GM10266 (cell line): Measurements from ENCODE around the gene PREX1.

Experiments used
- DNase-seq: peaks from one replicate; pipeline ENCODE4 v3.0.0; 2012; ENCODE audit errors: extremely low spot score
- TF ChIP-seq, protein P1 (sequence below): IDR thresholded peaks from 2 replicates; pipeline ENCODE4 v1.5.1; 2012; ENCODE audit warnings: mild to moderate bottlenecking, low read depth; ENCODE audit not compliant: control insufficient read depth, insufficient read depth; ENCODE audit errors: missing control alignments

PREX1 gene

DNA sequence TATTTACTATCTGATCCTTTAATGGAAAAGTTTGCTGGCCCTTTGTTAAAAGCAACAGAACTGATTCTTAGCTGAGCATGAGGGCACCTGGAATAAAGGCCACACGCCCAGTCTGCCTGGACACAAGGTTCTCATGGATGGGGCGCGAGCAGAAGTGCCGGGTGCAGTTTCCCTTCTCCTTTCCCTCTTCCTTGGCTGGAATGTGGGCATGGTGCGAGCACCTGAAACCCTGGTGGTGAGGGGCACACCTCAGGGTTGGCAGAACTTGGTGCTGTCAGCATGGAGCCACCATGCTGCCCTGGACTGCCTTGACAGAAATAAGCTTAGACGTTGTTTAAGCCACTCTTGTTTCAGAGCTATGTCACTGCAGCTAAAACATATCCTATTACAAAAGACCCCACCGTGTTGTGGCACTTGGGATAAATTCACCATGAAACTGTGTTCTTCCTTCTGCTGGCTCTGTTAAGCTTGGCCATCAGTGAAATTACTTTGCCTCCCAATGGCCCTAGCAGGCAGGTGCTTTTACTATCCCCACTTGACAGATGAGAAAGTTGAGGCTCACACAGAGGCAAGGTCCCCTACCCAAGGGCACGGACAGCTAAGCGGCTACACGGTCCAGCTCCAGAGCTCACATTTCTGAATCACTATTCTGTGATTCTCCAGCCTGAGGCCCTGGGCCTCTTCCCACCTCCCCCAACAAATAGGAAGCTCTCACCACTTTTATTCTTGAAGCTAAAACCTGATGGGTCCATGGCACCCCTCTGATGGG lies 115.9 kb downstream of the PREX1 start:
- TF ChIP-seq, protein P1, sequence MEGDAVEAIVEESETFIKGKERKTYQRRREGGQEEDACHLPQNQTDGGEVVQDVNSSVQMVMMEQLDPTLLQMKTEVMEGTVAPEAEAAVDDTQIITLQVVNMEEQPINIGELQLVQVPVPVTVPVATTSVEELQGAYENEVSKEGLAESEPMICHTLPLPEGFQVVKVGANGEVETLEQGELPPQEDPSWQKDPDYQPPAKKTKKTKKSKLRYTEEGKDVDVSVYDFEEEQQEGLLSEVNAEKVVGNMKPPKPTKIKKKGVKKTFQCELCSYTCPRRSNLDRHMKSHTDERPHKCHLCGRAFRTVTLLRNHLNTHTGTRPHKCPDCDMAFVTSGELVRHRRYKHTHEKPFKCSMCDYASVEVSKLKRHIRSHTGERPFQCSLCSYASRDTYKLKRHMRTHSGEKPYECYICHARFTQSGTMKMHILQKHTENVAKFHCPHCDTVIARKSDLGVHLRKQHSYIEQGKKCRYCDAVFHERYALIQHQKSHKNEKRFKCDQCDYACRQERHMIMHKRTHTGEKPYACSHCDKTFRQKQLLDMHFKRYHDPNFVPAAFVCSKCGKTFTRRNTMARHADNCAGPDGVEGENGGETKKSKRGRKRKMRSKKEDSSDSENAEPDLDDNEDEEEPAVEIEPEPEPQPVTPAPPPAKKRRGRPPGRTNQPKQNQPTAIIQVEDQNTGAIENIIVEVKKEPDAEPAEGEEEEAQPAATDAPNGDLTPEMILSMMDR, result no peak
- no peak for DNase-seq

DNA sequence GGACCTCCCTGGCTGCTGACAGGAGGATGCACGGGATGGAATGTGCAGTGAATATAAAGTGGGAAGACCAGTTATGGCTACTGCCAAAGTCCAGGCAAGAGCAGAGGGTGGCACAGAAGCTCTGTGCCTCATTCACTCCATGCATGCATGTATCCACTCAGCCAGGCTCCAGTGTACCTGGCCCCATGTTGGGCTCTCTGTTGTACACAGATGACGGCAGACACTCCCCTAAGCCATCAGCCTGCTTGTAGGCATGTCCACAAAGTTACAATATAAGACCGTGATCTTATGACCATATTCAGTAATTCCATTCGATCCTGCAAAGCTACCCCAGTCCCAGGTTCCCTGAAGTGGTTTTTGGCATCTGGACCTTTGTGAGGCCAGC lies 116.8 kb downstream of the PREX1 start:
- TF ChIP-seq, protein P1, result no peak
- DNase-seq, result no peak

- TF ChIP-seq, protein P1, result no peak
Observed at GRCh38 chr20:48710341-48711043, 117.3 kb downstream of the PREX1 start.

GRCh38 chr20:48709744-48710143 lies 118.1 kb downstream of the PREX1 start:
- TF ChIP-seq, protein P1, result no peak

More at GRCh38 chr20:48710341-48711043, 117.3 kb downstream of the PREX1 start:
- DNase-seq, result no peak

DNA sequence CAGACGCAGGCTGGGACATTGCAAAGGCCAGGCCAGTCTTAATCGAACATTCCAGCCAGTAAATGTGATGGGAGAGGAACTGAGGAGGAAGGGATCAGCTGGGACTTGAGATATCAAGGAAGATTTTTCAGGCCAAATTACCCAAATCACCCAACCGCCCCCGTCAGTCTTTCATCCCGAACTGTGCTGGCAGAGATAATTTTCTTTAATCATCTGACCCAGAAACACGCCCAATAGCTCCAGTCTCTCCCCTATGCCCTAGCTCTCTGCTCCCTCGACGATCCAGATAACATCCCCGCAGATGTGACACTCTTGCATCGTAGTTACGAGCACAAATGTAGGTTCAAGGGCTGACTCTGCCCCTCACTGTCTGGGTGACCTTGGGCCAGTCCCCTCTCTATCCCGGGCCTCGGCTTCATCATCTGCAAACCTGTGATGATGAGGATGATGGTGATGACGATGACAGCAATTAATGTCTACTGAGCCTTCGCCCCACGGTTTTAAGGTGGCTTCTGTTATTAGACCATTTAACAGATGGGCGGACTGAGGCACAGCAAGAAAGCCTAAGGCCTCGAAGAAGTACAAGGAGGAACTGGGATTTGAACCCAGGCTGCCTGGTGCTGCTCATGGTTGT lies 118.6 kb downstream of the PREX1 start:
- TF ChIP-seq, protein P1, result no peak
- DNase-seq, result no peak

More at GRCh38 chr20:48709744-48710143, 118.1 kb downstream of the PREX1 start:
- DNase-seq, result no peak

DNA sequence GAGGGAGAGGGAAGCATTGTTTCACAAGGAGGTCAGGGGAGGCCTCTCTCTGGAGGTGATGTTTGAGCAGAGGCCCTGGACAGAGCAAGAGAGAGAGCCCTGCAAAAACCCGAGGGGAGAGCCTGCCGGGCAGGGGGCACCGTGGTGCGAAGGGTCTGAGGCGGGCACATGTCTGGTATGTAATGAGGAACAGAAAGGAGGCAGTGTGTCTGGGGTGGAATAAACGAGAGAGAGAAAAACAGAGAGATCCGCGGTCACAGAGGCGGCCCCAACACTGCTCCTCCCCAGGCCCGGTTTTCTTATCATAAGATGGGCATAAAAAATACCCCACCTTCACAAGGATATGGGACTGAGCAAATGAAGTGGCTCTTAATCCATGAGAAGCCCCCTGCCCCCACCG lies 119.2 kb downstream of the PREX1 start:
- TF ChIP-seq, protein P1, result no peak
- no peak for DNase-seq
